ENCODE measurements around the gene KCNMA1.

KCNMA1 gene

DNA sequence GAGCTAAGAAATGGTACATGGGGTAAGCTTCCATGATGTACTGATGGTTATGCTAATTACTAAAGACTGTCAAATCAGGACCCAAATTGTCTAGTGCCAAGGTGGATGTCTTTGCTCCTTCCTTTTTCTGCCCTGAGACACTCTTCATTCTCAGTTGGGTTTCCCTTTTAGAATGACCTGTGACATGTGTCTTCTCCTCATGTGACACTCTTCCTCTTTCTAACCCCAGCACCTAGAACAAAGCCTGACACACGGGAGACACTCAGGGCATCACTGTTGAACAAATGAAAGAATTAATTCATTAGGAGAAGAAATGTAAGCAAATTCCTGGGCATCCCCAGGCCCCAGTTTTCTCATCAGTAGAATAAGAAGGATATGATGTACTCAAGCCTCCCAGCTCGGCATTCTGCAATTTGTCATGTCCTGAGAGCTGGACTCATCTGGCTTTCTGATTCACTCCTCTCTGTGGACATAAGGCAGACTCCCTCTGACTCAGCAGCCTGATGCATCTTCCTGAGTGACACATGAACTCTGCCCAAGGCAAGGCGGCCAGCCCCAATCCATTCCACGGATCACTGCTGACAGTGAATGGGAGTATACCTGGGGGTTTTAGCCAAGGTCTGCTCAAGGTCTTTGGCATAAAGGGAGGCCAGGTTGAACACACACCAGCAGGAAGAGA, 473.8 kb downstream of the KCNMA1 start:
- no peak for DNase-seq

DNA sequence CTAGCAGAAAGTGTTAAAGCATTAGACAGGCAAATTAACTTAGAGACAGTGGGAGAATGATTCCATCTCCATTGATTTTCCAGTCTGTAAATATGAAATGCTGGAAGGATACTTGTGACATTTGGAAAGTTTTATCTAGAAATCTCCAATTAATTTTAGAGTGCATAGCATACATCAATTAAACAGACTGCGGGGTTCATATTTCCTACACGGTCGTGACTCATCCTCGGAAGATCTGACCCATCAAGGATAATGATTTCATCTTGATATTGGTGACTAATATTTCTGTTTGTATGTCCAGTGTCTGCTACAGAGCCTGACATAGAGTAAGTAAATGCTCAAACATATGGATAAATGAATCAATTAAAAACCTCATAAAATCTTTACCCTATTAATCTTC, 474.9 kb downstream of the KCNMA1 start:
- DNase-seq = no peak

DNA sequence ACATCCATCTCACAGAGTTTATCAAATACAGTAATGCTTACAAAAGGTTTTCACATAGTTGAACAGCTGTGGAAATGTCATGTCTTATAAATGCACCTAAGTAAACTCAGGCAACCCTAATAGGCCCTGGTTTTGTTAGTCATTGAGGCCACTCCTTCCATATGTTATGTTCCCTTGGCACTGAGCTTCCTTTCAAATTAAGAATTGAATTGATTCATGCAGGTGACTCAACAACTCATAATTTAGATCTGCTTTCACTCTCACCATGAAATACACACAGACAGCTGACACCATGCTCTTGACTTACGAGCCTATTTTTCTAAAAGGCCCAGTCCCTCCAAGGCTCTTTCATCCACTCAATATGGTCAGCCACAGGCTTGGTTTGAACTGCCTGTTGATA, 476.9 kb downstream of the KCNMA1 start:
- no peak for DNase-seq

DNA sequence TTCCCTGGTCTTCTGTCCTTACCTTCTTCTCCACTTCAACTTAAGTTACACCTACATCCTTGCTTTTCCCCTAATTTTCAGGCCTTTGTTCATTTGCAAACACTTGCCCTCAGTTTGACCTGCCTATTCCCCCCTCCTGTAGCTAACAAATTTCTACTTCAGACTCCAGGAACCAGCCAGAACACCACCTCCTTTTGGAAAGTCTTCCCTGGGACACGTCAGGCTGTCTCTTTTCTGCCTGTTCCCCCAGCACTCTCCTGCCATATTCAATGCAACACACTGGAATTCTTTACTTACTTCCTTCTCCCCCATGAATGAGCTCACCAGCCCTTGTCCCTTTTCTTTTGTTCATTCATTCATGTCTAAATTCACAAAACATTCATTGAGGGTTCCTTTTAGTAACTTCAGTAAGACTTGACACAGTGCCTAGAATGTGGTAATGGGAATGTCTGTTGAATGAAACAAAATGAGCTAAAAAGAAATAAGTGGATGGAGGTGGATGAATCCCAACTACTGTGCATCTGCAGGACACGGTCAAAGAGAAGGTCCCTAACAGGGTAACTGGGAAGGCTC, 478.0 kb downstream of the KCNMA1 start:
- no peak for DNase-seq

DNA sequence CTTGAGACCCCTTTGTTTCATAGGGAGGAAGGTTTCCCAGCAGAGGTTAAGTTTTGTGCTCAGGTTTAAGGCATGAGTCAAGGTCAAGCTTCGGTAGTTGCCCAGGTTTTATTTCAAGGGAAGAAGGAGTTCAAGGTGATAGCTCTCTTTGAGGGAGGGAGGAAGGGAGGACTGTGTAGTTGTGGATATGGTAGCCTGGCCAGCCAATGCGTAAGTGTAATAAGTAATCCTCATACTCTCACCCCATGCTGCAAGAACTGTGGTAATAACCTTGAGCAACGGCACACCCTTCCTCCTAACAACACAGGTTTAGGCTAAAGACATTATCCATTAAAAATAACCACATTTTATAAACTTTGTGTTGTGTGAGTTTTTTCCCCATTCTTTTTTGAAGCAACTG, 478.9 kb downstream of the KCNMA1 start:
- no peak for DNase-seq

DNA sequence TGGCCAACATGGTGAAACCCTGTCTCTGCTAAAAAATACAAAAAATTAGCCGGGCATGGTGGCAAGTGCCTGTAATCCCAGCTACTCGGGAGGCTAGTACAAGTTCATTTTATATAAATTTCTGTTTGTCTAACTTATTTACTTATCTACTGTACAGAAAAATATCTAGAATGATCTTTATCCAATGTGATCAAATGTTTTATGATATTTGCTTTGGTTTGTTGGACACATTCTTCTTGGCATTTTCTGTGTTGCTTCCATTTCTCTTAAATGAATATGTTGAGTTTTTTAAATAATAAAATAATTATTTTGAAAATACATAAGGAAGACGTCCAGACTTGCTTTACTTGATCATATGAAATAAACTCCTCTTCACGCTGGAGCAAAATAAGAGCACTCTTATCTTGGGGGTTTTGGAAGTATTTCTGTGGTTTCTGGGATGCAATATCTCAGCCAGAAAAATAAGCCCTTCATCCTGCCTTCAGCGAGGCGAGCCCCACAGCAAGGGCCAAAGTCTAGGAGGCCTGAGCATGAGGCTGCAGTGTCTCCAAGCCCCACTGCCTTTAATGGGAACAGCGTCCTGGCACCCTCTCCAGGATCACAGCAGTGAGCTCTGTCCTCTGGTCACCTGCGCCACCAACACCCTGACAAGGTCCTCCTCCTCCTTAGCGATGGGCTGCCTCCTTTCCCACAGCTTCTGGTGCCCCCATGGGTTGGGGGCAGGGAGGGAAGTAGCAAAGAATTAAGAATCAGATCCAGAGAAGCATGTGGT, 480.2 kb downstream of the KCNMA1 start:
- no peak for DNase-seq

DNA sequence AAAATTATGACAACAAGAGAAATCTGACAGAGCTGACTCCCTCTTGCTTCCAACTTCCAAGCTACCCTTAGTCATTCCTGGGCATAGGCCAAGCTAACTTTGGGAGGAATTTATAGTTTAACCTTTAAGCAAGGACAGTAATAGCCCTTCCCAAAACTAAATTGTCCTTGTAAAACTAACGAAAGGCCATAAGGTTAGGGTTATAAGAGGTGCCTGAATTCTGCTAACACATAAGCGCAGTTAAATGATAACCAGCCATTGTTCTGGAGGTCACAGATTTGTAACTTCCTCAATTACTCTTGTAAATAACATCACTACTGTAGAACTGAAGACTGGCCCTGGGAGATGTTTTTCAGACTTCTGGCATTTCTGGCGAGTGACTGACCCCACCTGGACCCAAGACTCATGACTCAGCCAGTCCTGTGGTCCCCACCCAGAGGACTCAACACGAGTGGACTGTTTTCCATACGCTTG, 481.2 kb downstream of the KCNMA1 start:
- no peak for DNase-seq

DNA sequence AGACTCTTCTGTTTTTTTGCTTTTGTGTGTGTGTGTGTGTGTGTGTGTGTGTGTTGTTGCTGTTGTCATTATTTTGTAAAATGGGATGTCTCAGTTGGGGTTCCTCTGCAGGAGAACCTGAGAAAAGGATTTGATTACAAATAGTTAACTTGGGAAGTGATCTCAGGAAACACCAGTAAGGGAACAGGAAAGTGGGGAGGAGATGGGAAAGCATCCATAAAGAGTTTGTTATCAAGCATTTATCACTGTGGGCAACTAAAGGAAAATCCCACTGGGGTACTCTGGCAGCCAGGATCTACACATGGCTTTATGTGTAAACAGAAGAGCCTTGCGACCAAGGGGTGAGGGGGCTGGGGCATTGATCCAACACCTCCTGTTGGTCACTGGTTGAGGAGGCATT, 485.4 kb downstream of the KCNMA1 start:
- DNase-seq = no peak

DNA sequence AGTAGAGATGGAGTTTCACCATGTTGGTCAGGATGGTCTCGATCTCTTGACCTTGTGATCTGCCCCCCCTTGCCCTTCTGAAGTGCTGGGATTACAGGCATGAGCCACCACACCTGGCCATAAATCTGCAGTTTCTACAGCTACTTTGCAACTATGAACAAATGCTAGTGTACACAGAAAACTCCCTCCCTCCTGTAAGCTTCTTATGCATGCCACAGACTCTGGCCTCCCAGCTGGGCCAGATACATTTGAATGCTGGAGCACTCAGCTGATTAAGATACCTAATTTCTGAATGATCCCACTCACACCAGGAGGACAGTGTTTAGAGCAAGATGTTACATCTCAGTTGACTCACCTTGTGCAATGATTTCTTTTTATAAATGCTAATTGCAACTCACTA, 486.2 kb downstream of the KCNMA1 start:
- no peak for DNase-seq

DNA sequence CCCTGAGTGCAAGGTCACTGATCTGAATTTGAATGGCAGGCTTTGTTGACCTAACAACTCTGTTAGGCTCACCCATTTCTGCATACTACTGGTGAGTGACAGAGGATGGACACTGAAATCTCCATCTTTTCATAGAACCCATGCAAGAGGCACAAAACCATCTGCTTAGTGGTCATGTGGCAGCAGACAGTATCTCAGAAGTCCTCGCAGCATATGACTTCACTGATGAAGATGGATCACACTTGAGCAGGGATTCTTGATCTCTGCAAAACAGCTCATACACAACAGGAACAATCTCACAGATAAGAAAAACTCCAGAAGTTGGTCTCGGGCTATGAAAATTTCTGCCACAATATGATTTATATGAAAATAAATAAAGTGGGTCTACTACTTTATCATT, 487.9 kb downstream of the KCNMA1 start:
- no peak for DNase-seq

DNA sequence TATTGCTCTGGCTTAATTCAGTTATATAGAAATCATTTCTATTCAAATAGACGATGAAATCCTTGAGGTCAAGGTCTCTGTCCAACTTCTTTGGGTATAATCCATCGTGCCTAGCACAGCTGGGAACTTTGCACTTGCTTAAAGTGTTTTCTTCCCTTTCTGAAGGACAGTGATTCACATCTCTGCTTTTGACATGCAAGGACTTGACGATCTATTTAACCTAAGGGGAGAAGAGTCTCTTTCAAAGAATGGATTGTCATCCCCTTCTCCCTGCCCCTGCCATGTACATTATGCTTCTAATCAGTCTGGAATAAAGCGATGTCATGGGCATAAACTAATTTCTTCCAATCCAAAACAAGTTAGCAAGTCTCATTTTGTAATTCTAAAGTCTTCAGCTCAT, 488.6 kb downstream of the KCNMA1 start:
- DNase-seq = no peak

DNA sequence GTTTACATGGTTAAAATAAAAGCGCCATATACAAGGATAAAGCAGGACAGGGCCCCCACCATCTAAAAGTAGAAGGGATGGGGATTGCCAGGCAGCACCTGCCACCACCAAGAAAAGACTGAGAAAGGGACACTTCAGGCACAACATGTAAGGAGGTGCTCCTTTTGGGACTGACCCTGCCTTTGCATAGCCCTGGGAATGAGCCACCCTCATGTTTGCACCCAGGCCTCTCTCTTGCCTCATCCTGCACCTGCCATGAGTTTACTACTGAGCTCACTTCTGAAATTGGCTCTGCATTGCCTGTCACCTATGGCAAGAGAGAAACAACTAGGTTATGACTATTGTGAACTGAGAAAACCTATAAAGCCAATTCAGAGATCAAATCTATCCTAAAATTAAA, 489.7 kb downstream of the KCNMA1 start:
- no peak for DNase-seq

DNA sequence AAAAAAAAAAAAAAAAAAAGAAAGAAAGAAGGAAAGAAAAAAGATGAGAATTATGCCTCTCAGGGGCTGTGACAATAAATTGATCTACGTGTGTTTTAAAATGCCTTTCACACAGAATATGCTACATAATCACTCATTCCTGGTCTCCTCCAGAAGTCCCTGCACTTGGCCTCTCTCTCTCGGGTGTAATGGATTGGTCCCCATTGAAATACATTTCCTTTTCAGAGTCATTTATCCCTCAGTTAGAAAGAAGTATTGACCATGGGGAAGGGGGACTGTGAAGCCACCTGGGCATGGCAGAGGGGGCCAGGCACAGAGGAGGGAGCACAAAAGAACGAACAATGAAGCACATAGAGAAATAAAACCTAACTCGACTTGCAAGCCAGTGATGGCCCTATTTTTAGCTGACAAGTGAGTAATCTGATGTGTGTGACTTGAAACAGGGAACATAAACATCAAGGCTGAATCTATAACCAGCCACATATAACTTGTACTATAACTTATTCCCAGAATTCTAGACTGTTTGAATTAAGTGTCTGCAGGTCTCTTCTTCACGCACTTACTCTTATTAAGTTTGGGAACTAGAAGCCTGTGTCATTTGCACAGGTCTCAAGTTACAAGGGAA, 490.8 kb downstream of the KCNMA1 start:
- no peak for DNase-seq

DNA sequence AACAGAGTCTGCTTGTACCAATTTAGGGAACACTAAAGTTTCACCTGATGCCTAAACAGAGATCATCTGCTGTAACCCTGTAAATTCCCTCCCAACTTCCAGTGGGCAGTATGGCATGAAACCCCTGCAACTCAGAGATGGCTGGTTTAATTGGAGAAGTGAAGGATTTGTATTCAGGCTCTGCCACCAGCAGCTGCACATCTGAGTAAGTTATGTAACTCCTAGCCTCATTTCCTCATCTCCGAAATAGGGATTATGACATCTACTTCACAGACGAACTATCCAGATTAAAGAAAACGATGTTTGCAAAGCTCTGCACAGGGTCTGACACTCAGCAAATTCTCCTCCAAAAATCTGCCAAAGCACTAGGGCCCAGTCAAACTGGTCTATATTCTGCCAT, 493.0 kb downstream of the KCNMA1 start:
- DNase-seq = no peak

DNA sequence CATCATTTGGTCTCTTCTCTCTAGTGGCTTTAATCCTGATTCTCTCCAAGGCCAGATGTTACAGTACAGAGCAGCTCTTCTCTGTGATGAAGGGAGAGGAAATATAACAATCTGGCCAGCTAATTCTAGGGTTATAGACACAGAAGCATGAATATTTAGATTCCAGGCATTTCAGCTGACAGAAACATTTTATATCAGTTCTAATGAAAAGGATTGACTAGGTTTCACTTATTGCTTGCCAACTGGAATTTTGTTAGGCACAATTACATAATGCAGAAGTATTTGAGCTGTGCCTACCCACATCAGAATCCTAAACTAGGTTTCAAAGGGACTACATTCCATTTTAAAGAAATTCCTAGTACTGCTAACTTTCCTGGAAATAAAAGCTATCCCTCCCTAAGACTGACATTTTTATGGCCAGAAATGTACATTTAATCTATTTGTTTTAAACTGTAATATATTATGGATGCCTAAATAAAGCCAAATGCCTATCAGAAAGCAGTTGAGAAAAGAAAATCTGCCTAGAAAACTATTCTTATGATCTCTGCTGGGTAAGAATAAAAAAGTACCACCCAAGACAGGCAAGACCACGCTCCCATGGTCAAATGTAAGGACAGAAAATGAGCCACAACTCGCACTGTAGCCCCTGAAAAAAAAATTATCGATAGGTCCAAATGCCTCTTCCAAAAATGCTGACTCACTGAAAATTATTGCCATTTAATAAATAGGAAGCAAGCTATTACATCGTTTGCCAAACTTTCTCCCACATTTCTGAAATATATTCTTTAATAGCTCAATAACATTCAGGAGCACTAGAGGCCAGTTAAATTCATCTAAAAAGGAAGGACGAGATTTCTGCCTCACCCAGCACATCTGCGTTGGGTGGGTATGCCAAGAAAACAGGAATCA, 498.1 kb downstream of the KCNMA1 start:
- DNase-seq = no peak

DNA sequence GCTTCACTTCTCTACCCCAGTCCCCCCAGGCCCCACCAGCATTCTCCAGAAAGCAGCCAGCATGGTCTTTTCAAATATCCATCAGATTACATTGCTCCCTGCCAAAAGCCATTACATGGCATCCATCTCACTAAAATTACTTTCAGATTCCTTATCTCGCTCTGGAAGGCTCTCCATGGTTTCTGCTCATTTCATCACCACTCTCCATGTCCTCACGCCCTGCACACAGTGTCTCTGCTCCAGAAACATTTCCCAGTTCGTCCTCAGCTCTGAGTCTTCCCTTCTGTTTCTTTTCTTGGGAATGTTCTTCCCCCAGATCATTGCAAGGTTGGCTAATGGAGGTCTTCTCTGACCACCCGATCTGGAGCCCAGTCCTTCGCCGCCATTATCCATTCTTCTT, 499.1 kb downstream of the KCNMA1 start:
- no peak for DNase-seq

DNA sequence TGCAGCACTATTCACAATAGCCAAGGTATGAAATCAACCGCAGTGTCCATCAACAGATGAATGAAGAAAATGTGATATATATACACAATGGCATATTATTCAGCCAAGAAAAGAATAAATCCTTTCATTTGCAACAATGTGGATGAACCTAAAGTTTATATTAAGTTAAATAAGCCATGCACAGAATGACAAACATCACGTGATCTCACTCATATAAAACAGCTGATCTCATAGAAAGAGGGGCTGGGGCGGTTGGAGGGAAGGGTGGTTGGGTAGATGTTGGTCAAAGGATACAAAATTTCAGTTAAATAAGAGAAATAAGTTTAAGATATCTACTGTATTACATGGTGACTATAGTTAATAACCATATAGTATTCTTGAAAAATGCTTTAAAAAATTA, 502.1 kb downstream of the KCNMA1 start:
- no peak for DNase-seq

DNA sequence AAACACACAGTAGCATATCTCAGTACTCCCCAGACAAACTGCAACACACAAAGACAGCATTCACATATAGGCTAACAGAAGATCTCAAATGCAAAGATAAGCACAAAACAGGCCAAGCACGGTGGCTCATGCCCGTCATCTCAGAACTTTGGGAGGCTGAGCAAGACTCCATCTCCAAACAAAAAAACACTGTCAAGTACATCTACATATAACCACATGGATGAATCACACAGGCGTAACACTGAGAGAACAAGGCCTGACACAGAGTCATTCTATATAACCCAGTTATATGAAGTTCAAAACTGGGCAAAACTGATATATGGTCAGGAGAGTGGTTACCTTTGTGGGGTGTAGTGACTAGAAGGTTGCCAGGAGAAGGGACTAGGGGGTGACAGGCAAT, 506.4 kb downstream of the KCNMA1 start:
- DNase-seq = no peak

DNA sequence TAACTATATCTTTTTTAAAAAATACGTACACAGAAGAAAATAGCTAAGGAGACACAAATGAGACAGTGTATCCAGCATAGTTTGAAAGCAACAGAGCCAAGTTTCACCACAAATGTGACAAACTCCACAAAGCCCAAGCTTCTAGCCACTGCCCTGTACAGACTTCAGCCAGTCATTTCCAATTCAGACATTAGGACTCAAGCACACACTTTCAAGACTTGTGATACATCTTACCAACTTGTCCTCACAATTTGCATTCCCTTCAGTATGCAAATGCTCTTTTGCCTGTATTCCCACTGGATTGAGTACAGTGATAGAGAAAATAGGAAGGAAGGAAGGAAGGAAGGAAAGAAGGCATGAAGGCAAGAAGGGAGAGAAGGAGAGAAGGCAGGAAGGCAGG, 510.4 kb downstream of the KCNMA1 start:
- no peak for DNase-seq

DNA sequence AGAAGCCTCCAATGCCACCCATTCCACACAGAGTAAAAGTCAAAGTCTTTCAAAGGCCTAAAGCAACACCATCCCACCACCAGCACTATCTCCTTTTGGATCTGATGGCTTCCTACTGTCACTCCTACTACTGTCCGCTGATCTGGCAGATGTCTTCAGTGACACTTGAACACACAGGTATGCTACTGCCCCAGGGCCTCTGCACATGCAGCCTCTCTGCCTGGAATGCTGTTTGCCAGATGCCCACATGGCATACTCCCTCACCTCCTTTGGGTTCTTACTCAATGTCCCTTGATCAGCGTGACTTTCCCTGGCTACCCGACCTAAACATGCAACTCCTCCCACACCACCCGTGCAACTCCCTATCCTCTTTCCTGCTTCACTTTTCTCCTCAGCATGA, 512.4 kb downstream of the KCNMA1 start:
- no peak for DNase-seq

DNA sequence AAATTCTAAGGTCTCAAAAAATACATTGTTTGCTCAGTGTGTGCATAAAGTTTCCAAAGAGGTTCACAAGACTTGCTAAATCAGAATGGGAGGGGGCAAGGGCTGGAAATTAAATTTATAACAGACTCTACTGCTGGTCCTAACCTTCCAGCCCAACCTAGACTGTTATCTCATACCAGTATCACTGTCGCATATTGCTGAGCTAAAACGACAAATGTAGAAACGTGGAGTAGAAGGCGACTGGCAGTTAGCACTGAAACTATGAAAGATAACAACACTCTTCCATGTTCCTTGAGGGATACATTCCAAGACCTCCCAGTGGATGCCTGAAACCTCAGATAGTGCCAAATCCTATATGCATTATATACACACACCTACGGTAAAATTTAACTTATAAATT, 514.3 kb downstream of the KCNMA1 start:
- no peak for DNase-seq

DNA sequence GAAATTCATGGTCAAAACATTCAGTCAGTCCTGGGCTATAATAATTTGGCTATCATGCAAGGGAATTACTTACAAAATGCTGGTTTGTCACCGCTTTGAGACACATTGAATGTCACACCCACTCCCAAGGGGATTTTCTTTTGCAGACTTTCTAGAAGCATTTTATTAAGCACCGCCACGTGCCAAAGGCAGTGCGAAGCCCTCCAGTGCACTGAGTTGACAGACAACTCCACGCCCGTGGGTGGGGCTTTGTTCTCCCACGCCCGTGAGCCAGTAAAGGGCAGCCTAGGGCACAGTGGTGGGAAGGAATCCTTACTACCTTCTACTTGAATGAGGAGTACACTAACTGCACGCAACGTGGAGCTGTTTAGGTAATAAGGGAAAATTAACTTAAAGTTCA, 515.8 kb downstream of the KCNMA1 start:
- DNase-seq = no peak
